ENCODE results near the gene TTLL7. TPM values are rescaled to one million over a fixed set of nuclear protein-coding genes. Genes with fewer than 3 reads are reported as not detected.

Gene TTLL7
- total RNA-seq, 1 experiment from 2014 or later: 7.9 TPM

DNA sequence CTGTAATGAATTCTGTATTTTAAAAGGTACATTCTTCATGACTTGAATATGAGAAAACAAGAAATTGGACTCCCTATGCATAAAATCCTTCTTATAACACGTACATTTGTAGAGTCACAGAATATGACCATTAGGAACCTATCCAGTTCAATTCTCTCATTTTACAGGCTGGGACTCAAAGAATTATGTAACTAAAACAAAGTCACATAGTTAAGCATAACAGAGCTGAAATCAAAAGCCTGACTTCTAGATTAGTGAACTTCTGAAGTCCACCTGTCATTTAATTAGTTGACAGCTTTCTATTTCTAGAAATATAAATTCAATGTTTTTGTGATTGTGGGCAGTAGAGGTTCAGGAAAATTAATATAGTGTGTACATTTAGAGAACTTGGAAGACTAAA lies 20.3 kb upstream of the TTLL7 start:
- ChIA-PET POLR2A (no interaction called here), CTCF (no interaction called here)
- Mint-ChIP-seq H3K4me1 (no peaks in the 10 kb centered on the region), H3K27ac (no peak overlapping the region), H3K36me3 (0 out of 2 replicates have a peak, but pooled peaks cover 3% of the 10 kb centered on the region), H3K4me3 (no peak overlapping the region), H3K9me3 (peaks cover 13% of the 10 kb centered on the region), H3K27me3 (ENCODE audit: low read depth) (peaks cover 77% of the 10 kb centered on the region)
- DNase-seq (ENCODE audit: low spot score): no peak
- ATAC-seq: no peak
- TF ChIP-seq ZNF232 (CRISPR knock-in tag; IDR thresholded peaks at IDR 0.05) (no peak), SP1 (CRISPR knock-in tag; conservative IDR thresholded peaks at IDR 0.05) (no peak), ZNF423 (CRISPR knock-in tag; IDR thresholded peaks at IDR 0.05) (no peak), NFATC4 (CRISPR knock-in tag; IDR thresholded peaks at IDR 0.05) (no peak), IRF2 (CRISPR knock-in tag; IDR thresholded peaks at IDR 0.05; ENCODE audit: borderline replicate concordance, low read depth) (no peak), ZNF219 (CRISPR knock-in tag; IDR thresholded peaks at IDR 0.05; ENCODE audit: borderline replicate concordance) (no peak), ZNF121 (CRISPR knock-in tag; IDR thresholded peaks at IDR 0.05) (no peak), MYBL2 (CRISPR knock-in tag; IDR thresholded peaks at IDR 0.05) (no peak), ZNF671 (CRISPR knock-in tag; IDR thresholded peaks at IDR 0.05) (no peak), CREM (CRISPR knock-in tag; IDR thresholded peaks at IDR 0.05) (no peak), ZNF138 (CRISPR knock-in tag; conservative IDR thresholded peaks at IDR 0.05) (no peak)
- TF ChIP-seq, protein P1, sequence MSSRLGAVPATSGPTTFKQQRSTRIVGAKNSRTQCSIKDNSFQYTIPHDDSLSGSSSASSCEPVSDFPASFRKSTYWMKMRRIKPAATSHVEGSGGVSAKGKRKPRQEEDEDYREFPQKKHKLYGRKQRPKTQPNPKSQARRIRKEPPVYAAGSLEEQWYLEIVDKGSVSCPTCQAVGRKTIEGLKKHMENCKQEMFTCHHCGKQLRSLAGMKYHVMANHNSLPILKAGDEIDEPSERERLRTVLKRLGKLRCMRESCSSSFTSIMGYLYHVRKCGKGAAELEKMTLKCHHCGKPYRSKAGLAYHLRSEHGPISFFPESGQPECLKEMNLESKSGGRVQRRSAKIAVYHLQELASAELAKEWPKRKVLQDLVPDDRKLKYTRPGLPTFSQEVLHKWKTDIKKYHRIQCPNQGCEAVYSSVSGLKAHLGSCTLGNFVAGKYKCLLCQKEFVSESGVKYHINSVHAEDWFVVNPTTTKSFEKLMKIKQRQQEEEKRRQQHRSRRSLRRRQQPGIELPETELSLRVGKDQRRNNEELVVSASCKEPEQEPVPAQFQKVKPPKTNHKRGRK (CRISPR knock-in tag; IDR thresholded peaks at IDR 0.05; ENCODE audit: borderline replicate concordance): no peak
- TF ChIP-seq, protein P2, sequence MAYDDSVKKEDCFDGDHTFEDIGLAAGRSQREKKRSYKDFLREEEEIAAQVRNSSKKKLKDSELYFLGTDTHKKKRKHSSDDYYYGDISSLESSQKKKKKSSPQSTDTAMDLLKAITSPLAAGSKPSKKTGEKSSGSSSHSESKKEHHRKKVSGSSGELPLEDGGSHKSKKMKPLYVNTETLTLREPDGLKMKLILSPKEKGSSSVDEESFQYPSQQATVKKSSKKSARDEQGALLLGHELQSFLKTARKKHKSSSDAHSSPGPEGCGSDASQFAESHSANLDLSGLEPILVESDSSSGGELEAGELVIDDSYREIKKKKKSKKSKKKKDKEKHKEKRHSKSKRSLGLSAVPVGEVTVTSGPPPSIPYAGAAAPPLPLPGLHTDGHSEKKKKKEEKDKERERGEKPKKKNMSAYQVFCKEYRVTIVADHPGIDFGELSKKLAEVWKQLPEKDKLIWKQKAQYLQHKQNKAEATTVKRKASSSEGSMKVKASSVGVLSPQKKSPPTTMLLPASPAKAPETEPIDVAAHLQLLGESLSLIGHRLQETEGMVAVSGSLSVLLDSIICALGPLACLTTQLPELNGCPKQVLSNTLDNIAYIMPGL (CRISPR knock-in tag; IDR thresholded peaks at IDR 0.05): no peak
- TF ChIP-seq, protein P3, sequence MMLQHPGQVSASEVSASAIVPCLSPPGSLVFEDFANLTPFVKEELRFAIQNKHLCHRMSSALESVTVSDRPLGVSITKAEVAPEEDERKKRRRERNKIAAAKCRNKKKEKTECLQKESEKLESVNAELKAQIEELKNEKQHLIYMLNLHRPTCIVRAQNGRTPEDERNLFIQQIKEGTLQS (CRISPR knock-in tag; conservative IDR thresholded peaks at IDR 0.05): no peak
- TF ChIP-seq, protein P4, sequence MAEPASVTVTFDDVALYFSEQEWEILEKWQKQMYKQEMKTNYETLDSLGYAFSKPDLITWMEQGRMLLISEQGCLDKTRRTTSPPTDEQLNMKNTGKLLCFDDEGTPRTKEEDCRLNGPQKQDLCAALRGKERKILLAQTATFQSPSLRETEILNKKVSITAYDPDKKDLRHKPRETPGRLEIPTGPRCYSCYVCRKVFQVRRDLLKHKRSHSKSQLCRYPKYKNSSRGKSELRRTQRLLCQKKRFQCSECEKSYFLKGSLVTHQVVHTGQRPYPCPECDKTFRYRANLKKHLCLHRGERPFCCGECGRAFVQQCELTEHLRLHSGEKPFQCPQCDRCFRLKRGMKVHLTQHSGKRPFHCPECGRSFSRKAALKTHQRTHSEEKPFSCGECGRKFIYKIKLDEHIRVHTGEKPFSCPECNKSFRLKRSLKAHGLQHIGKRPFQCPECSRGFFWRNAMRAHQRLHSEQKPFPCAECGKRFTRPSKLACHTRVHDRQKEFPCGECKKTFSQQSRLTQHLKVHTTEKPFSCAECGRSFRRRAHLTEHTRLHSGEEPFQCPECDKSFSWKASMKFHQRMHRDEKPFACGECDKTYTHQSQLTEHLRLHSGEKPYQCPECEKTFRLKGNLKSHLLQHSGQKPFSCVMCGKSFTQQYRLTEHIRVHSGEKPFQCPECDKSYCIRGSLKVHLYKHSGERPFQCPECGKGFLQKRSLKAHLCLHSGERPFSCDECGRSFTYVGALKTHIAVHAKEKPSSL (CRISPR knock-in tag; conservative IDR thresholded peaks at IDR 0.05): no peak

DNA sequence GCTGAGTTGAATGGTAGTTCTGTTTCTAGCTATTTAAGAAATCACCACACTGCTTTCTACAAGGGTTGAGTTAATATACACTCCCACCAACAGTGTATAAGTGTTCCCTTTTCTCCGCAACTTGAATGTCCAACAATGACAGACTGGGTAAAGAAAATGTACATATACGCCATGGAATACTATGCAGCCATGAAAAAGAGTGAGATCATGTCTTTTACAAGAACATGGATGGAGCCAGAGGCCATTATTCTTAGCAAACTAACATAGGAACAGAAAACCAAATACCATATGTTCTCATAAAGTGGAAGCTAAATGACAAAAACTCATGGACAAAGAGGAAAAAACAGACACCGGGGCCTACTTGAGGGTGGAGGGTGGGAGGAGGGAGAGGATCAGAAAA lies 14.8 kb upstream of the TTLL7 start:
- no peak overlapping the region for H3K4me3 Mint-ChIP-seq
- no peak for TF ChIP-seq ZNF232 (CRISPR knock-in tag; IDR thresholded peaks at IDR 0.05)
- TF ChIP-seq GRHL2 (CRISPR knock-in tag; IDR thresholded peaks at IDR 0.05; ENCODE audit: insufficient replicate concordance, severe bottlenecking): no peak
- no peak for TF ChIP-seq NR3C1 (CRISPR knock-in tag; conservative IDR thresholded peaks at IDR 0.05; ENCODE audit: low read depth)
- no peak for TF ChIP-seq ZNF671 (CRISPR knock-in tag; IDR thresholded peaks at IDR 0.05)
- TF ChIP-seq, protein P5, sequence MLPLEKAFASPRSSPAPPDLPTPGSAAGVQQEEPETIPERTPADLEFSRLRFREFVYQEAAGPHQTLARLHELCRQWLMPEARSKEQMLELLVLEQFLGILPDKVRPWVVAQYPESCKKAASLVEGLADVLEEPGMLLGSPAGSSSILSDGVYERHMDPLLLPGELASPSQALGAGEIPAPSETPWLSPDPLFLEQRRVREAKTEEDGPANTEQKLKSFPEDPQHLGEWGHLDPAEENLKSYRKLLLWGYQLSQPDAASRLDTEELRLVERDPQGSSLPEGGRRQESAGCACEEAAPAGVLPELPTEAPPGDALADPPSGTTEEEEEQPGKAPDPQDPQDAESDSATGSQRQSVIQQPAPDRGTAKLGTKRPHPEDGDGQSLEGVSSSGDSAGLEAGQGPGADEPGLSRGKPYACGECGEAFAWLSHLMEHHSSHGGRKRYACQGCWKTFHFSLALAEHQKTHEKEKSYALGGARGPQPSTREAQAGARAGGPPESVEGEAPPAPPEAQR (CRISPR knock-in tag; IDR thresholded peaks at IDR 0.05): no peak
- TF ChIP-seq, protein P6, sequence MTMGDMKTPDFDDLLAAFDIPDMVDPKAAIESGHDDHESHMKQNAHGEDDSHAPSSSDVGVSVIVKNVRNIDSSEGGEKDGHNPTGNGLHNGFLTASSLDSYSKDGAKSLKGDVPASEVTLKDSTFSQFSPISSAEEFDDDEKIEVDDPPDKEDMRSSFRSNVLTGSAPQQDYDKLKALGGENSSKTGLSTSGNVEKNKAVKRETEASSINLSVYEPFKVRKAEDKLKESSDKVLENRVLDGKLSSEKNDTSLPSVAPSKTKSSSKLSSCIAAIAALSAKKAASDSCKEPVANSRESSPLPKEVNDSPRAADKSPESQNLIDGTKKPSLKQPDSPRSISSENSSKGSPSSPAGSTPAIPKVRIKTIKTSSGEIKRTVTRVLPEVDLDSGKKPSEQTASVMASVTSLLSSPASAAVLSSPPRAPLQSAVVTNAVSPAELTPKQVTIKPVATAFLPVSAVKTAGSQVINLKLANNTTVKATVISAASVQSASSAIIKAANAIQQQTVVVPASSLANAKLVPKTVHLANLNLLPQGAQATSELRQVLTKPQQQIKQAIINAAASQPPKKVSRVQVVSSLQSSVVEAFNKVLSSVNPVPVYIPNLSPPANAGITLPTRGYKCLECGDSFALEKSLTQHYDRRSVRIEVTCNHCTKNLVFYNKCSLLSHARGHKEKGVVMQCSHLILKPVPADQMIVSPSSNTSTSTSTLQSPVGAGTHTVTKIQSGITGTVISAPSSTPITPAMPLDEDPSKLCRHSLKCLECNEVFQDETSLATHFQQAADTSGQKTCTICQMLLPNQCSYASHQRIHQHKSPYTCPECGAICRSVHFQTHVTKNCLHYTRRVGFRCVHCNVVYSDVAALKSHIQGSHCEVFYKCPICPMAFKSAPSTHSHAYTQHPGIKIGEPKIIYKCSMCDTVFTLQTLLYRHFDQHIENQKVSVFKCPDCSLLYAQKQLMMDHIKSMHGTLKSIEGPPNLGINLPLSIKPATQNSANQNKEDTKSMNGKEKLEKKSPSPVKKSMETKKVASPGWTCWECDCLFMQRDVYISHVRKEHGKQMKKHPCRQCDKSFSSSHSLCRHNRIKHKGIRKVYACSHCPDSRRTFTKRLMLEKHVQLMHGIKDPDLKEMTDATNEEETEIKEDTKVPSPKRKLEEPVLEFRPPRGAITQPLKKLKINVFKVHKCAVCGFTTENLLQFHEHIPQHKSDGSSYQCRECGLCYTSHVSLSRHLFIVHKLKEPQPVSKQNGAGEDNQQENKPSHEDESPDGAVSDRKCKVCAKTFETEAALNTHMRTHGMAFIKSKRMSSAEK (CRISPR knock-in tag; IDR thresholded peaks at IDR 0.05; ENCODE audit: borderline replicate concordance): no peak
- TF ChIP-seq OVOL2 (CRISPR knock-in tag; IDR thresholded peaks at IDR 0.05; ENCODE audit: borderline replicate concordance): no peak
- TF ChIP-seq ESRRA (CRISPR knock-in tag; IDR thresholded peaks at IDR 0.05; ENCODE audit: borderline replicate concordance): no peak
- TF ChIP-seq CBFB (CRISPR knock-in tag; IDR thresholded peaks at IDR 0.05; ENCODE audit: low read depth): no peak
- no peak for TF ChIP-seq TCF7 (CRISPR knock-in tag; IDR thresholded peaks at IDR 0.05; ENCODE audit: low read depth)
- TF ChIP-seq, protein P7, sequence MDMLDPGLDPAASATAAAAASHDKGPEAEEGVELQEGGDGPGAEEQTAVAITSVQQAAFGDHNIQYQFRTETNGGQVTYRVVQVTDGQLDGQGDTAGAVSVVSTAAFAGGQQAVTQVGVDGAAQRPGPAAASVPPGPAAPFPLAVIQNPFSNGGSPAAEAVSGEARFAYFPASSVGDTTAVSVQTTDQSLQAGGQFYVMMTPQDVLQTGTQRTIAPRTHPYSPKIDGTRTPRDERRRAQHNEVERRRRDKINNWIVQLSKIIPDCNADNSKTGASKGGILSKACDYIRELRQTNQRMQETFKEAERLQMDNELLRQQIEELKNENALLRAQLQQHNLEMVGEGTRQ (CRISPR knock-in tag; IDR thresholded peaks at IDR 0.05): no peak
- TF ChIP-seq CREB1 (CRISPR knock-in tag; IDR thresholded peaks at IDR 0.05): no peak

More for the DNA sequence above, 14.8 kb upstream of the TTLL7 start:
- no peak for ATAC-seq
- POLR2A ChIA-PET: no interaction called here
- Mint-ChIP-seq H3K27me3 (ENCODE audit: low read depth) (peaks cover 56% of the 10 kb centered on the region), H3K27ac (no peak overlapping the region), H3K9me3 (peaks cover 4% of the 10 kb centered on the region), H3K4me1 (no peaks in the 10 kb centered on the region), H3K36me3 (no peaks in the 10 kb centered on the region)
- DNase-seq (ENCODE audit: low spot score): no peak
- CTCF ChIA-PET: no interaction called here

Measured in WTC11 (cell line).